Adrenal gland (tissue), 5 donors: ENCODE results near the gene CYP27B1.

Source experiments
- POLR2A ChIP-seq, 2 donors: fragments of 450-650 bp; IDR thresholded peaks; one replicate each; pipeline ENCODE4 v1.6.1; 2017; ENCODE audit warnings: antibody characterized with exemption in 2 of 2, mild to moderate bottlenecking in 2 of 2, moderate library complexity in 1 of 2
- TF ChIP-seq, protein P1 (sequence below), 6 experiments: fragments of 450-650 bp in 4 of 6; fragments of 200-600 bp in 2 of 6; sonication (generic) in 1 of 6; IDR thresholded peaks; 1 replicate in 5 of 6; 2 replicates in 1 of 6; pipeline versions ENCODE4 v1.5.1 to v1.8.0; 2016 to 2021; ENCODE audit warnings: antibody characterized with exemption in 6 of 6, mild to moderate bottlenecking in 2 of 6, moderate library complexity in 1 of 6
- donor health status: DM: no; HTN: no; CAD: no.

- TF ChIP-seq, protein P1, sequence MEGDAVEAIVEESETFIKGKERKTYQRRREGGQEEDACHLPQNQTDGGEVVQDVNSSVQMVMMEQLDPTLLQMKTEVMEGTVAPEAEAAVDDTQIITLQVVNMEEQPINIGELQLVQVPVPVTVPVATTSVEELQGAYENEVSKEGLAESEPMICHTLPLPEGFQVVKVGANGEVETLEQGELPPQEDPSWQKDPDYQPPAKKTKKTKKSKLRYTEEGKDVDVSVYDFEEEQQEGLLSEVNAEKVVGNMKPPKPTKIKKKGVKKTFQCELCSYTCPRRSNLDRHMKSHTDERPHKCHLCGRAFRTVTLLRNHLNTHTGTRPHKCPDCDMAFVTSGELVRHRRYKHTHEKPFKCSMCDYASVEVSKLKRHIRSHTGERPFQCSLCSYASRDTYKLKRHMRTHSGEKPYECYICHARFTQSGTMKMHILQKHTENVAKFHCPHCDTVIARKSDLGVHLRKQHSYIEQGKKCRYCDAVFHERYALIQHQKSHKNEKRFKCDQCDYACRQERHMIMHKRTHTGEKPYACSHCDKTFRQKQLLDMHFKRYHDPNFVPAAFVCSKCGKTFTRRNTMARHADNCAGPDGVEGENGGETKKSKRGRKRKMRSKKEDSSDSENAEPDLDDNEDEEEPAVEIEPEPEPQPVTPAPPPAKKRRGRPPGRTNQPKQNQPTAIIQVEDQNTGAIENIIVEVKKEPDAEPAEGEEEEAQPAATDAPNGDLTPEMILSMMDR (IDR thresholded peaks at IDR 0.05): no peak
- TF ChIP-seq POLR2A (IDR thresholded peaks at IDR 0.05): no peak
Observed at GRCh38 chr12:57739914-57740538, 26.9 kb downstream of the CYP27B1 start.
